HG03175 (cell line): ENCODE measurements around the gene TCOF1.
"Not testable (repeated sequence)": the region's sequence is repeated elsewhere in the genome, so short reads cannot be mapped to it uniquely, and the experiment has no call there.

Experiments
- ATAC-seq: cut with Tn5 transposase; IDR thresholded peaks from one replicate; pipeline ENCODE4 v1.9.1; 2021; ENCODE audit warnings: mild to moderate bottlenecking, moderate library complexity; ENCODE audit not compliant: unreplicated experiment

TCOF1 gene

DNA sequence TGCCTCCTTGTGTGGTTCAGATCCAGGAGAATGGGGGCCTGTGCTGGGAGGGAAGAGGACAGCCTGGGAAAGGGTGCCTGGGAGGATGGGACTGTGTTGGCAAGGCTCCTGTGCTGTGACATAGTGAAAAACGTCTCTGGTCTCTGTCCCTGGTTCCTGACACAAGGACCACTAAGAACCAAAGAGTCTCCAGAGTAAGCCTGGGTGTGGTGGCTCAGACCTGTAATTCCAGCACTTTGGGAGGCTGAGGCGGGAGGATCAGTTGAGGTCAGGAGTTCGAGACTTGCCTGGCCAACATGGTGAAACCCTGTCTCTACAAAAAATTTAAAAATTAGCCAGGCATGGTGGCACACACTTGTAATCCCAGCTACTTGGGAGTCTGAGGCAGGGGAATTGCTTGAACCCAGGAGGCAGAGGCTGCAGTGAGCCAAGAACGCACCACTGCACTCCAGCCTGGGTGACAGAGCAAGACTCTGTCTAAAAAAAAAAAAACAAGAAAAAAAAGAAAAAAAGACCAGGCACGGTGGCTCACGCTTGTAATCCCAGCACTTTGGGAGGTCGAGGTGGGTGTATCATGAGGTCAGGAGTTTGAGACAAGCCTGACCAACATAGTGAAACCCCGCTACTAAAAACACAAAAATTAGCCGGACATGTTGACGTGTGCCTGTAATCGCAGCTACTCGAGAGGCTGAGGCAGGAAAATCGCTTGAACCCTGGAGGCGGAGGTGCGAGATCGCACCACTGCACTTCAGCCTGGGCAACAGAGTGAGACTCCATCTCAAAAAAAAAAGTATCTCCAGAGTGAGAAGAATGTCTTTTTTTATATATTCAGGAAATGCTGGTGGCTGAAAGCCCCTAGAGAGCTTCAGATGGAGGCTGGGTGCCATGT, 56.6 kb downstream of the TCOF1 start:
- ATAC-seq: not testable (repeated sequence)

DNA sequence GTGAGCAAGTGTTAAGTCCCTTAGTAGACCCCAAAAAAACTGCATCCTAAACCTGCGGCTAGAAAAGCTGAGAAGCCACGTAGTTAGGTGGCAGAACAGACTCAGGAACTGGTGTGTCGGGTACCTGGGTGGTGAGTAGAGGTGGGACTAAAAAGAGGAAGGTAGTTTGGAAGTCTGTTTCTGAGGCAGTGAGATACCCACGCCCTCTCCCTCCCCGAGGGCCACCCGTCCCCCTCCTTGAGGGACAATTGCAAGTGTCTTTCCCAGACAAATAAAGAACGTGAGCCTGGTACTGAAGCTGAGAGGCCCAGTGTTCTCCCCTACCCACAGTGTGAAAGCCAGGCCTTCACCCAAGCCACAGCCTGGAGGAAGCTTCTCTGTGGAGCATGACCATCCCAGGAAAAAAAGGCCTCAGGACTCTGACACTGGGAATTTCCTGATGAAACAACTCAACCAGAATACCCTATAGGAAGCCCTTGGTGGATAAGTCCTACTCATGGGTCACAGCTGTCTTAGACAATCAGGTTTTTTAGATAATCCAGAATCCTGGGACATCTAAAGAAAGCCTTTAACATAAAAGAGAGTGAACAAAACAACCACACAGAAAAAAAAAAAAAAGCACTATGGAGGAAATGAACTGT, 62.3 kb downstream of the TCOF1 start:
- ATAC-seq: peak; percentile 70

DNA sequence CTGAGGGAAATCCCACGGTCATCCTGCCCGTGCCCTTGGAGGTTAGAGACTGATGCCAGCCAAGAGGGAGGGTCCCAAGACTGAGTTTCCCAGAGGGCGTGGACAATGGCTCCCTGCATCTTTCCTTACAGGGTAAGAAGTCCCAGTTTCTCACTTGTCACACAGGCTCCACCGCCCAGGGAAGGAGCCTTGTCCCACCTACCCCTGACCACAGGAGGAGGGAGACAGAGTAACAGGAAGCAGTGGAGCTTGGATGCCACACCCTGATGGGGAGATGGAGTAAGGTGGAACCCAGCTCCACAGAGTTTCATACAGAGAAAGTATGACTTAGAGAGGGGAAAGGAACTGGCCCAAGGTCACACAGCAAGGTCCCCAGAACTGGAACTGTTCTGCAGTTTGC, 64.6 kb downstream of the TCOF1 start:
- no peak for ATAC-seq

DNA sequence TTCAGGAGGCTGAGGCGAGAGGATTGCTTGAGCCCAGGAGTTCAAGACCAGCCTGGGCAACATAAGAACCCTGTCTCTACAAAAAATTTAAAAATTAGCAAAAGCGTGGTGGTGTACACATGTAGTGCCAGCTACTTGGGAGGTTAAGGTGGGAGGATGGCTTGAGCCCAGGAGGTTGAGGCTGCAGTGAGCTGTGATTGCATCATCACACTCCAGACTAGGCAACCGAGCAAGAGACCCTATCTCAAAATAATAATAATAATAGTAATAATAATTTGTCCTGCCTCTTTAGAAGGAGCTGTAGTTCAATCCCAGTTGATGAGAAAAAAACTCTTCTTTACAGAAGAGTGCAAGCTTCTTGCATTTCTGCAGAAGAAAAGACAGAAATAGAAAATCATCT, 65.3 kb downstream of the TCOF1 start:
- ATAC-seq: no peak

DNA sequence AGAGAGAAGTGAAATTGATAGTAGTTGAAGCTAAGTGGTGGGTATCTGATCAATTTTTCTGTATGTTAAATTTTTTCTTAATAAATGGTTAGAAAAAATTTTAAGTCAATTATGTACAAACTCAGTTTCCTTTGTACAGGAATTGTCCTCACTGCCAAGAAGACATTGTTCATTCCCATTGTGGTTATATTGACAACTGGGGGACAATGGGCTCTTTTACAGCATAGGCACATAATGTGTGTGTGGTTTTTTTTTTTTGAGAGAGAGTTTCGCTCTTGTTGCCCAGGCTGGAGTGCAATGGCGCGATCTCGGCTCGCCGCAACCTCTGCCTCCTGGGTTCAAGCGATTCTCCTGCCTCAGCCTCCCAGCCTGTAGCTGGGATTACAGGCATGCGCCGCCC, 68.7 kb downstream of the TCOF1 start:
- ATAC-seq: not testable (repeated sequence)

DNA sequence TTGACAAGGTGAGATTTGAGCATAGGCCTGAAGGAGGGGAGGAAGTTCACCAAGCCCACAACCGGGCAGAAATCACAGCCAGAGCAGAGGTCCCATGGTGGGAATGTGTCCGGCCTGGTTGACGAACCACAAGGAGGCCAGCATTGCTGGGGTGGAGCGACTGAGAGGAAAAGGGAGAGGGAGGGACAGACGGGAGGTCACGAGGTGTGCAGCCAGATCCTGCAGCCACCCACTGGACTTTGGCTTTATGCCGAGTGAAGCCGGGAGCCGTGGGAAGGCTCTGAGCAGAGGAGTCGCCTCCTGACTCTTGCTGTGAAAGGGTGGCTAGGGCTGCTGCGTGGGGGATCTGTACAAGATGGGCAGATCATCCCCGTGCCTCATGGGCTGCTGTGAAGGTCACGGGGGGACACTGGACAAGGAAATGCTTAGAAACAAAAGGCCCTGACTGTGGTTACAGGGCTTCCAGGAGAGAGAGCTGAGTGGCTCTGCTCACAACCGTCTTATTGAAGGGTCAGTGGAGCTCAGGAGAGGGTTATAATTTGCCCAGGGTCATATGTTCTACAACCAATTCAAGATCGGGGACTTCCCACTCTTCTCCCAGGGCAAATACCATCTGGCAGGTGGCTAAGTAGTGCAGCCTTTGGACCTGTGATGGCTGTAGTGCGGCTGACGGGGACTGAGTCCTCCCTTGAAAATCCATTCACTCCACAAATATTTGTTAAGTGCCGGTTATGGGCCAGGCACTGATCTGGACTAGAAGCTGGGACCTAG, 70.8 kb downstream of the TCOF1 start:
- no peak for ATAC-seq

DNA sequence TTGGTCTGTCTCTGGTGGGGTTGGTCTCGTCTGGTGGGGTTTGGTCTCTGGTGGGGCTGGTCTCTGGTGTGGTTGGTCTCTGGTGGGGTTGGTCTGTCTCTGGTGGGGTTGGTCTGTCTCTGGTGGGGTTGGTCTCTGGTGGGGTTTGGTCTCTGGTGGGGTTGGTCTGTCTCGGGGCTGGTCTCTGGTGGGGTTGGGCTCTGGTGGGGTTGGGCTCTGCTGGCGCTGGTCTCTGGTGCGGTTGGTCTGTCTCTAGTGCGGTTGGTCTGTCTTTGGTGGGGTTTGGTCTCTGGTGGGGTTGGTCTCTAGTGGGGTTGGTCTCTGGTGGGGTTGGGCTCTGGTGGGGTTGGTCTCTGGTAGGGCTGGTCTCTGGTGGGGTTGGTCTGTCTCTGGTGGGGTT, 71.5 kb downstream of the TCOF1 start:
- no peak for ATAC-seq

DNA sequence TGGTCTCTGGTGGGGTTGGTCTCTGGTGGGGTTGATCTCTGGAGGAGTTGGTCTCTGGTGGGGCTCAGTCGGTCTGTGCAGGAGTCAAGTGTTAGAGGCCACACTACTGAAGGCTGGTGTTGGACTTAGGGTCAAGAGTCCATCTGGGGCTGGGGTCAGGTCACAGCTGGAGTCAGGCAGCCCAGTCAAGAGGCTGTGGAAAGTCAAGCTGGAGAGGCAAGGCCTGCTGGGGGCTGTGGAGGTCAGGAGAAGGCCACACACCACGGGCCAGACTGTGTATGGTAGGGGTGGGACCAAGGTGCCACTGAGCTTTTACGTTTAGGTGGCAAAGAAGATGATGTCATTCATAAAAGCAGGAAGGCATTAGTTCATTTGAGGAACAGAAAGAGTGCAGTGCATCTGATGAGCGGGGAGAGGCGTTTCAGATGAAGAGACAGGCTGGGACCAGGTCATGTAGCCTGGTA, 71.9 kb downstream of the TCOF1 start:
- no peak for ATAC-seq

DNA sequence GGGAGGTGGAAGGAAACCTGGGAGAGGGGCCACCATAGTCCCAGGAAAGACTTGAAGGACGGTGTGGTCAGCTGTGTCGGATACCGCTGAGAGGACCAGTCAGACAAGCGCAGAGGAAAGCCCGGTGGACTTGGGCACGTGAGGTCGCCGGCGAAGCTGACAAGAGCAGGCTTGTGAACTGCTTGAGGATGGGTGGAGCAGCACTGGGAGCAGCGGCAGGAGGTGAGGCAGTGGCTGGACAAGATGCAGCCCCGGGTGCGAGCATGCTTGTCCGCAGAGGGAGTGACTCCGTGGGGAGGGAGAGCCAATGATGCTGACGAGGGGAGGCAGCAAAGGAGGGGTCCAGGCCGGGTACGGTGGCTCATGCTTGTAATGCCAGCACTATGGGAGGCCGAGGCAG, 73.6 kb downstream of the TCOF1 start:
- ATAC-seq: no peak

DNA sequence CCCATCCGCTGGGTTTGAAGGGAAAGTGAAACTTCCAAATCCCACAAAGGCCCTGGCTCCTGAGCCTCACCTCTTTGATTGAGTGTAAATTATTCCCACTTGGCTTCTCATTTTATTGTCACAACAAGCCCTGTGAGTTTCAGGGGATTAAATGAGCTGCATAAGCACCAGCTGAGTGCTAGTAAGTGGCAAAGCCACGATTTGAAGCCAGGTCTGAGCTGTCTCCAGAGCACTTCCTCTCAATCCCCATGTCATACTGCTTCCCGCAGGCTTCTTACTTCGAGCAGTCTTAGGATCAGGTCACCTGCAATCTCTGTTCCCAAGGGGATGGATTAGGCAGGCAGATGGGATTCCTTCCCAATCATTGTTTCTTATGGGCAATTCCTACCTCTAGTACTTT, 74.1 kb downstream of the TCOF1 start:
- no peak for ATAC-seq

DNA sequence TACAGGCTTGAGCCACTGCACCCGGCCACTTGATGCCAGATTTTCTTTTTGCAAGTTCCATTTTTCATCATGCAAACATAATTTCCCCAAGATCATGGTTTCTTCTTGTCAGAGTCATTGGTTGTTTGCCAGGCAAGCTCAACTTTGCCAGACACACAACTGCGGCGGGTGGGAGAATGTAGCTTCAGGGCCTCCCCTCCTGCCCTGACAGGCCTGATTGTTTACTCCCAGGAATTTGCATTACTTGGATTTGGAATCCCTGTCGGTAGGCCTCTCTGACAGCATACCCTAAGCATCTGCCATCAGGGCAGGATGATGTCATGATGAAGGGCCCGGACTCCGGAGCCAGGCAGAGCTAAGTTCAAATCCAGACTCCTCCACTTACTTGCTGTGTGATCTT, 77.0 kb downstream of the TCOF1 start:
- ATAC-seq: no peak

DNA sequence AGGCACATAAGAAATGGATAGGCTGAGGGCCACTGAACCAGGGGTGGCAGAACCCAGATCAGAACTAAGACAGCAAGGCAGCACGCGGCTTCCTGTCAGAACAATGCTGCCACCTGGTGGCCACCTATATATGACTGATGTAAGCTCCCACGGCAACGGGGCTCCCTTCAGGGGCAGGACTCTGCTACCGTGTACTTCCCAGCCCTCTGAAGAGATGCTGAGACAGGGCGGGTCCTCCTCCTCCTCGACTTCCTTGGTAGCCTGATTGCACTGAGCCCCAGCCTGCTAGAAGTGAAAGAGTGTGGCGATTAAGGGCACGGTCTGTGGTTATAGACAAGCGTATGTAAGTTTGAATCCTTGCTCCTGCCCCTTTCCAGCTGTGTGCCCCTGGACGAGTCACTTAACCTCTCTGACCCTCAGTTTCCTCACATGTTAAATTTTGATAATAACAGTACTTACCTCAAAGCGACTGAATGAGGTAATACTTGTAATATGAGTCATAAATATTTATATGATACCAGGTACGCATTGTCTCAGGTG, 78.7 kb downstream of the TCOF1 start:
- ATAC-seq: peak; percentile 93

DNA sequence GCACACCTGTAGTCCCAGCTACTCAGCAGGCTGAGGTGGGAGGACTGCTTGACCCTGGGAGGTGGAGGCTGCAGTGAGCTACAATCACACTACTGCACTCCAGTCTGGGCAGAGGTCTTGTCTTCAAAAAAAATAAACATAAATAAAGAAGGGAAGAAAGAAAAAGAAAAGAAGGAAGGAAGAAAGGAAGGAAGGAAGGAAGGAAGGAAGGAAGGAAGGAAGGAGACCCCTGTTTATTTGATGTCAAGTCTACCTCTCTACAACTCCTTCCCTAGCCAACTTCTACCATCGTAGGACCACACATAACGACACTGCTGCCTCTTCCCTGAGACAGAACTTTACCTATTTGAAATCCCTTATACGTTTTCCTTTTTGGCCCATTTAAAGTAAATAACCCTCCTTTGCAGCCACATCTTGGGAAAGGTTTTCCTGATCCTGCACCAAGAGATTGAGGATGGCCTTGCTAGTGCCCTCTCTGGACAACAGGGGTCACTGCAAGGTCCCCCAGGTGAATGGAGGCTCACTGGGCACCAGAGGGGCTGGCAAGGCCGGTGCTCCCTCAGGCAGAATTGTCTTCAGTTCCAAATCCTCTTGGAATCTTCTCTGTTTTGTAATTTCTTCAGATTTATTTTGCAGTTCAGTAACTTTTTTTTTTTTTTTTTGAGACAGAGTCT, 81.5 kb downstream of the TCOF1 start:
- ATAC-seq: no peak

DNA sequence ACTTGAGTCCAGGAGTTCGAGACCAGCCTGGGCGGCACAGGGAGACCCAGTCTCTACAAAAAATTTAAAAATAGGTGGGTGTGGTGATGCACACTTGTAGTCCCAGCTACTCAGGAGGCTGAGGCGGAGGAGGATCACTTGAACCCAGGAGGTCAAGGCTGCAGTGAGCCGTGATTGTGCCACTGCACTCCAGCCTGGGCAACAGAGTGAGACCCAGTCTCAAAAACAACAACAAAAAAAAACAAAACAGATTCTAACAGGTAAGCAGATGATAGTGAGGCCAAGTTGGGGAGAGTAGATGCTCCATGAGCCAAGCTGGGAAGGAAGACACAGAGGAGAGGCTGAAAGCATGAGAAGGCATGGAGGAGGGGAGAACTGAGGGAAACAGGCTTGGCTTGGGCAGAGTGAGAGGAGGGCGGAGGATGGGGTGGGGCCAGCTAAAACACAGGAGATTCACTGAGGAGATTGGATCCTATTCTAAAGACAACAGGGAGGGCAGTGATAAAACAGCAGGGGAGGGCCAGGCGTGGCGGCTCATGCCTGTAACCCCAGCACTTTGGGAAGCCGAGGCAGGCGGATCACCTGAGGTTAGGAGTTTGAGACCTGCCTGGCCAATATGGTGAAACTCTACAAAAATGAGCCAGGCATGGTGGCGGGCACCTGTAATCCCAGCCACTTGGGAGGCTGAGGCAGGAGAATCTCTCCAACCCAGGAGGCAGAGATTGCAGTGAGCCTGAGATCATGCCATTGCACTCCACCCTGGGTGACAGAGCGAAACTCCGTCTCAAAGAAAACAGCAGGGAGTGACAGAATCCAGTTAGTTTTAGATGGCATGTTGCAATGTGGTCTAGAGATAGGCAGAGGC, 83.7 kb downstream of the TCOF1 start:
- ATAC-seq: no peak

DNA sequence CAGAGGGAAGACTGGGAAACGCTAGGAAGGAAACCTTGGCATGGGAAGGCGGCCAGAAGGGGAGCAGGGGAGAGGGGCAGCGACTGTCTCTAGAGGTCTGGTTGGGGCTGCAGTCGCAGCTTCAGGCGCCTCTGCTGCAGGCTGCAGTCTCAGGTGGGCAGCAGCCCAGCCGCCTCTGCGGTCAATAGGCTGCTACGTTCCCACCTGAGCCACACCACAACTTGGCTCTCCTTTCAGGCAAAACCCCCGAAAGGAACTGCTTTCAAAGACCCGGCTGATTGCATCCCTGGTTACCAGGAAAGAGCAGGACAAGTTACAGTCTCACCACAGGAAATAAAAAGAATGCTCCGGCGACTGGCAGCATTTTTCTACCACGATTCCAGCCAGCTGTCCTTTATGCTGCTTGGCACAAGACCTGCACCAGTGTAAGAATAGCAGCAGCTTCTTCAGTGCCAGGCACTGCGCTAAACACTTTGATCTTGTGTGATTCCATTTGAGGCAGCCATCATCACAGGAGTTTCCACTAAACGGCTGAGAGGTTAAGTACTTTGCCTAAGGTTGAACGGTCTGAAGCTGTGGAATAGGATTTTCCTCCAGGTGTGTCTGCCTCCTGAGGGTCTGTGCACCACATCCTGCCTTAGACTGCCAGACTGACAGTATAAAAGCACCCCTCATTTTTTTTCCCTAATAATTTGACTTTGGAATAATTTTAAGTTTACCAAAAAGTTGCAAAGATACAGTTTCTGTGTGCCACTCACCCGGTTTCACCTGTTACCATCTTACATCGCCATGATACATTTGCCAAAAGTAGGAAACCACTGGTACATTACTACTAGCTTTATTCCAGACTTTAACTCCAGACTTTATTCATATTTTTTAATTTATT, 84.6 kb downstream of the TCOF1 start:
- no peak for ATAC-seq

DNA sequence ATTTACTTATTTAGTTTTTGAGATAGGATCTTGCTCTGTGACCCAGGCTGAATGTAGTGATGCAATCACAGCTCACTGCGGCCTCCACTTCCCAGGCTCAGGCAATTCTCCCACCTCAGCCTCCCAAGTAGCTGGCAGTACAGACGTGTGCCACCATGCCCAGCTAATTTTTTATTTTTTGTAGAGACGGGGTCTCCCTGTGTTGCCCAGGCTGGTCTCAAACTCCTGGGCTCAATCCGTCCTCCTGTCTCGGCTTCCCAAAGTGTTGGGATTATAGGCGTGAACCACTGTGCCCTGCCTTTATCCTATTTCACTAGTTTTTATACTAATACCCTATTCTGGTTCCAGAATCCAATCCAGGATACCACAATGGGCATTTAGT, 85.2 kb downstream of the TCOF1 start:
- ATAC-seq: no peak

DNA sequence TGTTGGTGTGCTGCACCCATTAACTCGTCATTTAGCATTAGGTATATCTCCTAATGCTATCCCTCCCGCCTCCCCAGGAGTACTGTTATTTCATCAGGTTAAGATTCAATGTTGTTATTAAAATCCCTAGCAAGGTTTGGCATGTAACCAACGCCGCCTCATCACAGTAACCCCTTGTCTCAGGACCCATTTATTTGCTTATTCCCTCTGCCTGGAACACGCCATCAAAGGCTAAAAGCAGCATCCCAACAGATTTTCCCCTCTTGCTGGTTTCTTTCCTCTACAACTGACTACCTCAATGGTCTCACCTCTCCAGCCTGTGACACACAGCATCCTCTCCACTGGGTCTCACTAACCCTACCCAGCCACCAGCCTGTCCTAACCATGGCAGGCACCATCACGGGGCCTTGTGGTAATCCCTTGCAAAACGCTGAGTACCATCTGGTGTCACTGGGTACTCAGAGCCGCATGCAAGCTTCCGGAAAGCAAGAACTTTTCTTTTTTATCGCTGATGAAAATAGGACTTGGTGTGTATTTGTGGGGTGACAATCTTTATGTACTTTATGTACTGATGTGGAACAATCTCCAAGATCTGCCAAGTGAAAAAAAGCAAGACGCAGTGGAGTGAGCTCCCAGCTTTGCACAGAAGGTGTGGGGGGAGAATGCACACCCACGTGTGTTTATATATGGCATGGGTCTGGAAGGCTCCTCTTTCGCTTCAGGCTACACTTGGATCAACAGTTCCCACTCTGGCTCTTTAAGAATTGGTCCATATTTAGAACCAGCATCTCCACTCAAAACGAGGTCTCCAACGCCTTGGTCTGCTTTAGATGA, 86.0 kb downstream of the TCOF1 start:
- no peak for ATAC-seq

DNA sequence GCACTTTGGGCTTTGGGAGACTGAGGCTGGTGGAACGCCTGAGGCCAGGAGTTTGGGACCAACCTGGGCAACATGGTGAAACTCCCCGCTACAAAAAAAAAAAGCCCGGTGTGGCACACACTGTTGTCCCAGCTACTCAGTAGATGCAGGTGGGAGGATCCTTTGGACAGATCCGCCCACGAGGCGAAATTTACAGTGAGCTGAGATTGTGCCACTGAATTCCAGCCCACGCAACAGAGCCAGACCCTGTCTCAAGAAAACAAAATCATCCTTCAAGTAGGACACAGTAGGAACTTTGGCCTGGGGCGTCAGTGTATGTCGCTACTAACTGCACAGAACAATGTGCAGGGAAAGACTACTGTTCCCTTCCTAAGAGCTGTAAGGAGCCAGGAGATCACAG, 87.3 kb downstream of the TCOF1 start:
- ATAC-seq: no peak
